Measurements from ENCODE around the gene RAPSN.

DNA sequence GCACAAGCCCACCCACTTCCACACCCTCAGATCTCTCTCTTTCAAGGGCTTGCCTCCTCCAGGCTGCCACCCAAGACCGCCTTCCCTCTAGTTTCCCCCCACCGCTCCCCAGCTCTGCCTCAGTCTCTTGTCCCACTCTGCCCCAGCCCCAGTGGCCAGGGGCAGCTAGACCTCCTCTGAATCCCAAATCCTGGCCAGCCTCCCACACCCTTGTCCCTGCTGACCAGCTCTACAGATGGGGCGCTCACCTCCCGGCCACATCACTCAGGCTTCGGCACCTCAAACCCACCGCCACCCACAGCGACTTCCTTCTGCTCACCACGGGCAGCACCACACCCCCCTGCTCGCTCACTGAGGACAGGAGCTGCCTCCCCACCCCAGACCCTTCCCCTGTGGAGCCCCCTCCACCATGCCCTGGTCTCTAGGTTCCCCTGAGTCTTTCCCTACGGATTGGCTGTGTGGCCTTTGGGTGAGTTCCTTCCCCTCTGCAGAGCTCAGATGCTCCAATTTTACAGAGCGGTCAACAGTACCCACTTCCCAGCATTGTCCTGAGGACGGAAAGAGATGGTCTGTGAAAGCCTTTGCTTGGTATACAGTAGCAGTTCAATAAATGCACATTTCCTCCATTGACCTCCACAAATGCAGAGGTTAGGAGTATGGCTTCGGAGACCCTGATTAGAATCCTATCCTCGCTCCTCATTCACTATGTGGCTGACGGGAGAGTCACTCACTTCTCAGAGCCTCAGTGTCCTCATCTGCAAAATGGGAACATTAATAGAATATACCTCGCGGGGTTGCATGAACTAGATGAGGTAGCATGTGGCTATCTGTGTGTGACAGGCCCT lies 59.1 kb downstream of the RAPSN start:
- TF ChIP-seq, protein P1, sequence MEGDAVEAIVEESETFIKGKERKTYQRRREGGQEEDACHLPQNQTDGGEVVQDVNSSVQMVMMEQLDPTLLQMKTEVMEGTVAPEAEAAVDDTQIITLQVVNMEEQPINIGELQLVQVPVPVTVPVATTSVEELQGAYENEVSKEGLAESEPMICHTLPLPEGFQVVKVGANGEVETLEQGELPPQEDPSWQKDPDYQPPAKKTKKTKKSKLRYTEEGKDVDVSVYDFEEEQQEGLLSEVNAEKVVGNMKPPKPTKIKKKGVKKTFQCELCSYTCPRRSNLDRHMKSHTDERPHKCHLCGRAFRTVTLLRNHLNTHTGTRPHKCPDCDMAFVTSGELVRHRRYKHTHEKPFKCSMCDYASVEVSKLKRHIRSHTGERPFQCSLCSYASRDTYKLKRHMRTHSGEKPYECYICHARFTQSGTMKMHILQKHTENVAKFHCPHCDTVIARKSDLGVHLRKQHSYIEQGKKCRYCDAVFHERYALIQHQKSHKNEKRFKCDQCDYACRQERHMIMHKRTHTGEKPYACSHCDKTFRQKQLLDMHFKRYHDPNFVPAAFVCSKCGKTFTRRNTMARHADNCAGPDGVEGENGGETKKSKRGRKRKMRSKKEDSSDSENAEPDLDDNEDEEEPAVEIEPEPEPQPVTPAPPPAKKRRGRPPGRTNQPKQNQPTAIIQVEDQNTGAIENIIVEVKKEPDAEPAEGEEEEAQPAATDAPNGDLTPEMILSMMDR (conservative IDR thresholded peaks at IDR 0.05 in 1 of 2, IDR thresholded peaks at IDR 0.05 in 1 of 2; ENCODE audit: low read depth in 1 of 2, low read length in 2 of 2): no peak
- TF ChIP-seq EZH2 (IDR thresholded peaks at IDR 0.05; ENCODE audit: low read length, missing control alignments): no peak

Measured in fibroblast of lung (primary cell).